GM10847 (cell line): ENCODE measurements around the gene MEOX1.

Source experiments
- POLR2A ChIP-seq: IDR thresholded peaks from 2 replicates; pipeline ENCODE4 v1.6.1; 2011; ENCODE audit not compliant: insufficient read length; ENCODE audit errors: extremely low read depth

Gene MEOX1

DNA sequence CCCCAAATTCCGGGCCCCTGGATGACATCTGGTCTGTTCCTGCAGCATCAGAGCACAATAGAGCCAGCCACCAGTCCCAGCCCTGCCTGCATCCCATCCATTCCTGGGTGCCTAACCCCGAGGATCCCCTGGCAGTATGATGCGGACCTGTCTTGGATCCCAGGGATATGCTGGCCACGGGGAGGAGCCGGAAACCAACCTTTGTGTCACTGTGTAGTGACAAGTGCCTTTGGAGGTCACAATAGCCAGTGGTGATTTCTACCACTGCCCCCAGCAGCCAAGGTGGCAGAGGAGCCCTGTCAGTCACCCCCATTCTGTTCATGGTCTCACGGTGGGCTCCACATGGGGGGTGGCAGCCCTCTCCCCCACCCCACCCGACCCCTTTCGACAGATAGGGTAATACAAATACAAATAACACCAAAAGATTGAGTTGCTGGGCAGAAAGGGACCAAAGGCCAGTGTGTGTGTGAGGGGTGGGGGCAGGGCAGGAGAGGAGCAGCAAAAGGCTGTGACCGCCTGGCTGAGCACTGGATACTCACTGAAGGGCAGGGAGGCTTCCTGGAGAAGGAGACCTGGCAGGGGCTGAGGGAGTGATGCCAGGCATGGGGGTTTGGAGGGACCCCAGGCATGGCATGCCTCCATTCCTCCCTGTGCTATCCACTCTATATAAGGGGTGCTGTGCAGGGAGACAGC is 29.0 kb upstream of the MEOX1 start:
- no peak for TF ChIP-seq POLR2A

- no peak for TF ChIP-seq POLR2A
These were observed 28.1 kb upstream of the MEOX1 start for GRCh38 chr17:43689814-43690213.

DNA sequence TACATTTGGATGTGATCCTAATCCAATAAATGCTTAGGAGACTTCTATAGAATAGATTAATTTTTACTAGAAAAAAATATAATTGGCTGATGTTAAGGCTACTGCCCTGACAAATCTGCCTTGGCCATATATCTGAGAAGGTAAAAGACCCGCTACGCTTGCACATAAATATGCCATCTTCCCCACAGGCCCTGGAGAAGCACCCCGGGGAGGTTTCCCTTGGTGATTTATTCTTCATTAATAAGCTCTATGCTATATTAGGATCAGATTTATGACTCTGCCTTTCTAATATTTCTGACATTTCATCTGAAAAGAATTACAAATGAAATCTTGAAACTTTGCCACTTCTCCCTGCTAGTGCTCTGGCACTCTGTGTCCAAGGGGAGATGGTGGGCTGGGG is 27.4 kb upstream of the MEOX1 start:
- TF ChIP-seq POLR2A = no peak

- no peak for TF ChIP-seq POLR2A
These were observed 22.4 kb upstream of the MEOX1 start for GRCh38 chr17:43683928-43684653.

DNA sequence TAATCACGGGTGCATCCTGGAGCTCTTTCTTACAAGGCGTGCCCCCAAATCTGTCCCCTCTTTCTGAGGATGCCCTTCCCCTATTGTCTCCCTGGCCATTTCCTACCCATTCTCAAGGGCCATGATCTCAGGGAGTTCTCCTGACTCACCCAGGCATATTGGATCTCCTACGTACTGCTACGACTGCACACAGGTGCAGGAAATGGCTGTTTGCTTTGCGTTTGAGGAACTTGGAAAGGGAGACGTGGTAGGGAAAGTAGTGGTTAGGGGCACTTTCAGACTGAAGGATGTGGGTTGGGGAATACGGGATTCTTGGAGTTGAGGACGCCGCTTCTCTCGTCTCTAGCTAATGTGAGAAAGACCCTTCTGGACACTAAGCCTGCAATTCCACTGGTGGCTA is 18.7 kb upstream of the MEOX1 start:
- no peak for TF ChIP-seq POLR2A

GRCh38 chr17:43679911-43680310 is 18.2 kb upstream of the MEOX1 start:
- TF ChIP-seq POLR2A = no peak

GRCh38 chr17:43679401-43679800 is 17.7 kb upstream of the MEOX1 start:
- TF ChIP-seq POLR2A = no peak

DNA sequence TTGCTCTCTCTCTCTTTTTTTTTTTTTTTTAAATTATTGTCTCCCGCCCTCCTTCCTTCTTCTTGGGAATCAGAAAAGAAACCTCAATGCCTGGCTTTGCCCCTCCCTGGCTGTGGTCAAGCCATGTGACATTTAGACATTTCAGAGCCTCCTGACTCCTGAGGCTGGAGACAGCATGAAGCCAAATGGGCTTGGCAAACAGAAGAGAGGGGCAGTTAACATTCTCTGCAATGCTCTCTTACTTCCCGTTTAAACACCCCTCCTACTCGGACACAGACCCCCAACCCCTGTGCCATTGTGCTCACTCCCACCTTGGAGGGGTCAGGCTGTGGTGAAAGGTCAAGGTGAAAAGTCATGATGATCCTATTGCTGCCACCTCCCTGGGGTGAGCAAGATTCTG is 14.7 kb upstream of the MEOX1 start:
- TF ChIP-seq POLR2A = no peak

DNA sequence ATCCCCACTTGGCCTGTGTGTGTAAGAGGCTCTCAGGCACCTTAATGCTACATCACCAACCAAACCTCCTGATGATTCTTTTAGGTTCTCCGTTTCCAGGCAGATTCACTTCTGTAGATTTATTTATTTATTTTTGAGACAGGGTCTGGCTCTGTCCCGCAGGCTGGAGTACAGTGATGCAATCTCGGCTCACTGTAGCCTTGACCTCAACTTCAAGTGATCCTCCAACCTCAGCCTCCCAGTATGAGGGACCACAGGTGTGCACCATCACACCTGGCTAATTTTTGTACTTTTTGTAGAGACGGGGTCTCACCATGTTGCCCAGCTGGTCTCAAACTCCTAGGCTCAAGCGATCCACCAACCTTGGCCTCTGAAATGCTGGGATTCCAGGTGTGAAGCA is 12.7 kb upstream of the MEOX1 start:
- no peak for TF ChIP-seq POLR2A

GRCh38 chr17:43673516-43674323 is 12.0 kb upstream of the MEOX1 start:
- TF ChIP-seq POLR2A = no peak

GRCh38 chr17:43671755-43672519 is 10.2 kb upstream of the MEOX1 start:
- TF ChIP-seq POLR2A = no peak

- TF ChIP-seq POLR2A = no peak
These were observed 9.4 kb upstream of the MEOX1 start for GRCh38 chr17:43671031-43671692.

- no peak for TF ChIP-seq POLR2A
These were observed 8.9 kb upstream of the MEOX1 start for GRCh38 chr17:43670645-43671030.

- TF ChIP-seq POLR2A = no peak
These were observed 8.4 kb upstream of the MEOX1 start for GRCh38 chr17:43669971-43670644.
